CD4-positive, alpha-beta memory T cell (primary cell): ENCODE data around the gene PHYKPL. TPM values are rescaled to one million over a fixed set of nuclear protein-coding genes. Genes with fewer than 3 reads are reported as not detected.

Experiments used
- CTCF ChIA-PET: fragments of 350-600 bp; sonication (Branson Sonifier 250); formaldehyde crosslinking; loops from one replicate; lab custom pipeline; 2021; ENCODE audit warnings: inconsistent platforms; ENCODE audit not compliant: partially characterized antibody; lab: Charles Lee
- POLR2A ChIA-PET: fragments of 350-600 bp; sonication (Branson Sonifier 250); formaldehyde crosslinking; loops from one replicate; lab custom pipeline; 2021; ENCODE audit not compliant: partially characterized antibody; lab: Charles Lee
- DNase-seq, 5 donors: peaks; one replicate each; pipeline versions ENCODE4 v3.0.0 to v3.0.0-alpha.2; 2020 to 2022; ENCODE audit warnings: mixed read lengths in 1 of 5
- H3K27ac ChIP-seq: one replicate; pipeline ENCODE4 v1.7.0; 2013; ENCODE audit warnings: low read depth, low read length
- H3K27me3 ChIP-seq: 2 replicates; pipeline ENCODE4 v1.7.0; 2013; ENCODE audit warnings: mild to moderate bottlenecking, low read length, moderate library complexity; ENCODE audit not compliant: insufficient read depth
- H3K36me3 ChIP-seq: 2 replicates; pipeline ENCODE4 v1.7.0; 2013; ENCODE audit warnings: mild to moderate bottlenecking, low read length, moderate library complexity; ENCODE audit not compliant: insufficient read depth
- H3K4me1 ChIP-seq: 2 replicates; pipeline ENCODE4 v1.7.0; 2013; ENCODE audit warnings: mild to moderate bottlenecking, low read length, moderate library complexity; ENCODE audit not compliant: insufficient read depth
- H3K4me3 ChIP-seq, 2 donors: one replicate each; pipeline ENCODE4 v1.7.0; 2013; ENCODE audit warnings: low read length in 2 of 2, mild to moderate bottlenecking in 1 of 2
- H3K9me3 ChIP-seq, 2 donors: one replicate each; pipeline ENCODE4 v1.7.0; 2013; ENCODE audit warnings: low read length in 2 of 2, control low read depth in 1 of 2; ENCODE audit not compliant: control insufficient read depth in 1 of 2
- H3K27ac Mint-ChIP-seq, 7 donors: one replicate each; pipeline ENCODE4 v1.8.0; 2020 to 2021; ENCODE audit warnings: mixed read lengths in 7 of 7, mild to moderate bottlenecking in 6 of 7, inconsistent platforms in 3 of 7, moderate library complexity in 3 of 7
- H3K27me3 Mint-ChIP-seq, 2 donors: one replicate each; pipeline ENCODE4 v1.8.0; 2020 to 2021; ENCODE audit warnings: mixed read lengths in 2 of 2
- H3K36me3 Mint-ChIP-seq, 2 donors: one replicate each; pipeline ENCODE4 v1.8.0; 2020 to 2021; ENCODE audit warnings: mixed read lengths in 2 of 2, inconsistent platforms in 1 of 2, mild to moderate bottlenecking in 1 of 2
- H3K4me1 Mint-ChIP-seq, 4 donors: one replicate each; pipeline ENCODE4 v1.8.0; 2020 to 2021; ENCODE audit warnings: mixed read lengths in 4 of 4, mild to moderate bottlenecking in 1 of 4
- H3K4me3 Mint-ChIP-seq, 8 donors: one replicate each; pipeline ENCODE4 v1.8.0; 2020 to 2021; ENCODE audit warnings: mixed read lengths in 8 of 8, mild to moderate bottlenecking in 7 of 8, moderate library complexity in 6 of 8, inconsistent platforms in 3 of 8
- H3K9me3 Mint-ChIP-seq, 8 donors: one replicate each; pipeline ENCODE4 v1.8.0; 2020 to 2021; ENCODE audit warnings: mixed read lengths in 8 of 8, mild to moderate bottlenecking in 5 of 8, inconsistent platforms in 3 of 8, moderate library complexity in 1 of 8
- intact Hi-C: fragments of 100-400 bp; cut with micrococcal nuclease; formaldehyde crosslinking; loops from one replicate; pipeline ENCODE4 v1.15.1; 2023
- polyA plus RNA-seq, 2 donors: library from polyadenylated mRNA; unstranded; fragments of 300-500 nt; fragmentation: Illumina TruSeq; gene quantifications; one replicate each; pipeline ENCODE4 v1.2.3, GENCODE V29; 2021
- total RNA-seq, 2 experiments: library from RNA; stranded (reverse); gene quantifications; one replicate each; pipeline ENCODE4 v1.2.3, GENCODE V29; 2021

Gene PHYKPL
- total and polyA plus RNA-seq, 4 experiments from 2014 or later, result 38.7 to 251 (median 139) TPM

- Mint-ChIP-seq H3K27ac (peak overlapping the region in 3 of 7 donors; percentile 13 to 59 (median 53)), H3K4me1 (peaks cover 1 to 10% (median 6%) of the 10 kb centered on the region in 4 donors), H3K9me3 (no peaks in the 10 kb centered on the region), H3K4me3 (peak overlapping the region in 2 of 8 donors; percentile 22 to 65), H3K36me3 (no peaks in the 10 kb centered on the region), H3K27me3 (peaks cover 8 to 20% of the 10 kb centered on the region in 2 donors)
- Histone ChIP-seq H3K9me3 (no peaks in the 10 kb centered on the region), H3K4me1 (peaks cover 3% of the 10 kb centered on the region), H3K4me3 (no peak overlapping the region), H3K27ac (no peak overlapping the region), H3K36me3 (no peaks in the 10 kb centered on the region), H3K27me3 (no peaks in the 10 kb centered on the region)
- CTCF ChIA-PET, result interaction anchor here (0.6 to 3.4 kb wide), 7 partner anchors 10 to 156 kb away, joined by 3 to 40 read pairs (median 5); partner anchors contain the start of gene NHP2
- POLR2A ChIA-PET, result interaction anchor here (0.7 kb wide), 1 partner anchor 9 kb away, joined by 3 read pairs; no protein-coding TSS in a partner anchor
- intact Hi-C loops, result loop anchor here (1.0 kb wide), 3 partner anchors 10 to 43 kb away; no protein-coding TSS in a partner anchor
- DNase-seq, result peak; percentile 86 to 91 (median 88)
Observed at GRCh38 chr5:178163772-178164735, 68.5 kb downstream of the PHYKPL start.

GRCh38 chr5:178162481-178162880 is 70.1 kb downstream of the PHYKPL start:
- no peaks in the 10 kb centered on the region for H3K36me3 ChIP-seq
- Mint-ChIP-seq H3K27ac (no peak overlapping the region), H3K4me1 (peaks cover 1 to 10% (median 6%) of the 10 kb centered on the region in 4 donors), H3K9me3 (no peaks in the 10 kb centered on the region), H3K27me3 (peaks cover 8 to 20% of the 10 kb centered on the region in 2 donors), H3K4me3 (no peak overlapping the region), H3K36me3 (no peaks in the 10 kb centered on the region)
- intact Hi-C loops, result no loop called here
- peaks cover 3% of the 10 kb centered on the region for H3K4me1 ChIP-seq
- H3K9me3 ChIP-seq, result no peaks in the 10 kb centered on the region
- H3K27ac ChIP-seq, result no peak overlapping the region
- ChIA-PET POLR2A (interaction anchor here (0.9 to 1.1 kb wide), 2 partner anchors 41 to 86 kb away, joined by 3 read pairs; no protein-coding TSS in a partner anchor), CTCF (interaction anchor here (1.0 to 3.4 kb wide), 7 partner anchors 12 to 87 kb away, joined by 3 to 40 read pairs (median 5); no protein-coding TSS in a partner anchor)
- no peak for DNase-seq
- H3K27me3 ChIP-seq, result no peaks in the 10 kb centered on the region
- H3K4me3 ChIP-seq, result no peak overlapping the region

- H3K27me3 Mint-ChIP-seq, result peaks cover 8 to 16% of the 10 kb centered on the region in 2 donors
- H3K4me3 Mint-ChIP-seq, result no peak overlapping the region
- Histone ChIP-seq H3K4me1 (peaks cover 3% of the 10 kb centered on the region), H3K36me3 (no peaks in the 10 kb centered on the region), H3K27me3 (no peaks in the 10 kb centered on the region), H3K27ac (no peak overlapping the region), H3K4me3 (no peak overlapping the region), H3K9me3 (no peaks in the 10 kb centered on the region)
- ChIA-PET CTCF (interaction anchor here (20.7 kb wide), 1 partner anchor 83 kb away, joined by 283 read pairs; no protein-coding TSS in a partner anchor), POLR2A (no interaction called here)
- H3K27ac Mint-ChIP-seq, result peak overlapping the region in 1 of 7 donors; percentile 42
- peaks cover 1 to 10% (median 7%) of the 10 kb centered on the region in 4 donors for H3K4me1 Mint-ChIP-seq
- intact Hi-C loops, result no loop called here
- no peaks in the 10 kb centered on the region for H3K36me3 Mint-ChIP-seq
- no peaks in the 10 kb centered on the region for H3K9me3 Mint-ChIP-seq
- no peak for DNase-seq
Observed at GRCh38 chr5:178160176-178160575, 72.4 kb downstream of the PHYKPL start.

Other genes with a start within 250 kb of the PHYKPL start
- gene PROP1, start 236.6 kb downstream of the PHYKPL start, total RNA-seq, result not detected
- gene PROP1, start 236.6 kb downstream of the PHYKPL start, polyA plus RNA-seq, result not detected
- 1 to 10 TPM; 1.7 to 2.0 TPM for gene N4BP3, start 119.3 kb downstream of the PHYKPL start, total RNA-seq
- under 1 TPM; 0.30 to 0.53 TPM for gene N4BP3, start 119.3 kb downstream of the PHYKPL start, polyA plus RNA-seq
- gene RMND5B, start 101.8 kb downstream of the PHYKPL start, total RNA-seq, result 10 to 100 TPM; 38.6 to 39.0 TPM
- gene RMND5B, start 101.8 kb downstream of the PHYKPL start, polyA plus RNA-seq, result 10 to 100 TPM; 23.4 to 28.5 TPM
- gene NHP2, start 78.9 kb downstream of the PHYKPL start, total RNA-seq, result 10 to 100 TPM; 64.1 to 69.5 TPM
- gene NHP2, start 78.9 kb downstream of the PHYKPL start, polyA plus RNA-seq, result 100 to 1,000 TPM; 208 to 250 TPM
- gene GMCL2, start 45.4 kb downstream of the PHYKPL start, total RNA-seq, result not detected
- not detected for gene GMCL2, start 45.4 kb downstream of the PHYKPL start, polyA plus RNA-seq
- 10 to 100 TPM; 82.1 to 85.3 TPM for gene HNRNPAB, start 28.3 kb downstream of the PHYKPL start, total RNA-seq
- gene HNRNPAB, start 28.3 kb downstream of the PHYKPL start, polyA plus RNA-seq, result 10 to 100 TPM; 29.4 to 75.3 TPM